ENCODE data around the gene ANKRD50. TPM values are rescaled to one million over a fixed set of nuclear protein-coding genes. Genes with fewer than 3 reads are reported as not detected.

Gene ANKRD50
- total and polyA plus RNA-seq, 2 of the 13 experiments (the other 11 are each of a cell fraction or from before 2014, with no cell fraction given), result 2.4 to 4.4 TPM

DNA sequence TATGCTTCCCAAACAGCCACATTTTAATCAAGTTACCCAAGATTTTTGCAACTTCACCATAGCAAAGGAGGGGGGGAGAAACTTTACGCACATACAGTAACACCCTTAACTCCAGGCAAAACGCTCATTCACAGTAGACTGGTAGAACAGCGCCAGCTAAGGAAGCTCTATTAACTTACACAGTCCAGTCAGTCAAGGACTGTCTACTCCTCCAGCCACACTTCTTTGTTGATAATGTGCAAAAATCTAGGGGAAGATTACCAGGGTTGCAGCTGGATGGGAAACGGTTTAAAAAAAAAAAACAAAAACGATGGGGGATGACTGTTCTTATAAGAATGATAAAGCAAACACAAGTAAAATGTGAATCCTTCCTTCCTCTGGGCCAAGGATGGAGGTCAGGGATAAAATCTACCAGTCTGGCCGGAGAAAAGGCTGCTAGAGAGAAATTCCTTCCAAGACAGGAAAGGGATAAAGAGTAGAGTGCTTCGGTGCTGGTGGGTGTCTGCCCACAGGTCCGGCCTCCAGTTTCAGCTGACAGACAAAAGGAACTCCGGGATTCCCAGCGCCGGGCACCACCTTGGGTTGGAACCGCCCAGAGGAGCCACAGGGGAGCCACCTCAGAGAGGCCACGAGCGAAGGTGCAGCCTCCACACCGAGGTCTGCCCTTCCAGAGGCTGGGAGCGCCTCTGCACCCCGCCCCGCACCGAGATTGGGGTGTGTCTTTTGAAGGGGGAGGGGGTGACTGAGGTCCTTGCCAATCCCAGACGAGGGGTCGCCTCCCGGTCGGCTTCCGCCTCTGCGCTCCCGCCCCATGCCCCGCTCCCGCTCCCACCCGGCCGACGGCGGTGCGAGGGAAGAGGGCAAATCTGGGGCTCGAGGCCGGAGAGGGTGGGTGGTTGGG lies 811 bp downstream of the ANKRD50 start (continued):
- TF ChIP-seq ZKSCAN5 (CRISPR knock-in tag; IDR thresholded peaks at IDR 0.05) (no peak), ZNF468 (CRISPR knock-in tag; IDR thresholded peaks at IDR 0.05) (no peak), ZNF350 (CRISPR knock-in tag; IDR thresholded peaks at IDR 0.05; ENCODE audit: borderline replicate concordance, low read depth) (0 out of 2 replicates have a peak, but pooled peaks have one; percentile 45), ZNF138 (CRISPR knock-in tag; IDR thresholded peaks at IDR 0.05; ENCODE audit: low read depth) (no peak), DNMT3B (CRISPR knock-in tag; conservative IDR thresholded peaks at IDR 0.05) (no peak), EEA1 (CRISPR knock-in tag; IDR thresholded peaks at IDR 0.05; ENCODE audit: borderline replicate concordance) (no peak), ZNF558 (CRISPR knock-in tag; IDR thresholded peaks at IDR 0.05; ENCODE audit: borderline replicate concordance) (no peak), ZNF75D (CRISPR knock-in tag; IDR thresholded peaks at IDR 0.05; ENCODE audit: borderline replicate concordance) (no peak), YEATS4 (CRISPR knock-in tag; IDR thresholded peaks at IDR 0.05; ENCODE audit: borderline replicate concordance) (no peak), ZNF841 (CRISPR knock-in tag; IDR thresholded peaks at IDR 0.05; ENCODE audit: borderline replicate concordance) (no peak), BRCA1 (CRISPR knock-in tag; IDR thresholded peaks at IDR 0.05) (no peak), TOE1 (CRISPR knock-in tag; IDR thresholded peaks at IDR 0.05) (no peak), ZNF382 (CRISPR knock-in tag; IDR thresholded peaks at IDR 0.05; ENCODE audit: borderline replicate concordance) (no peak), REXO4 (CRISPR knock-in tag; IDR thresholded peaks at IDR 0.05; ENCODE audit: borderline replicate concordance) (no peak), ZNF333 (CRISPR knock-in tag; IDR thresholded peaks at IDR 0.05; ENCODE audit: borderline replicate concordance) (0 out of 2 replicates have a peak, but pooled peaks have one; percentile 27), TCF7 (IDR thresholded peaks at IDR 0.05; ENCODE audit: low read depth) (no peak), ZNF263 (CRISPR knock-in tag; IDR thresholded peaks at IDR 0.05) (no peak)
- TF ChIP-seq, protein P1, sequence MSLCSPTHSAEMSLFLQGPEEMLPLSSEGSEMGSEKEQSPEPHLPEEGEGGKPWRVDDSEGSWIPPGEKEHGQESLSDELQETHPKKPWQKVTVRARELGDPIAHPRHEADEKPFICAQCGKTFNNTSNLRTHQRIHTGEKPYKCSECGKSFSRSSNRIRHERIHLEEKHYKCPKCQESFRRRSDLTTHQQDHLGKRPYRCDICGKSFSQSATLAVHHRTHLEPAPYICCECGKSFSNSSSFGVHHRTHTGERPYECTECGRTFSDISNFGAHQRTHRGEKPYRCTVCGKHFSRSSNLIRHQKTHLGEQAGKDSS (CRISPR knock-in tag; IDR thresholded peaks at IDR 0.05; ENCODE audit: borderline replicate concordance, low read depth), result no peak
- TF ChIP-seq, protein P2, sequence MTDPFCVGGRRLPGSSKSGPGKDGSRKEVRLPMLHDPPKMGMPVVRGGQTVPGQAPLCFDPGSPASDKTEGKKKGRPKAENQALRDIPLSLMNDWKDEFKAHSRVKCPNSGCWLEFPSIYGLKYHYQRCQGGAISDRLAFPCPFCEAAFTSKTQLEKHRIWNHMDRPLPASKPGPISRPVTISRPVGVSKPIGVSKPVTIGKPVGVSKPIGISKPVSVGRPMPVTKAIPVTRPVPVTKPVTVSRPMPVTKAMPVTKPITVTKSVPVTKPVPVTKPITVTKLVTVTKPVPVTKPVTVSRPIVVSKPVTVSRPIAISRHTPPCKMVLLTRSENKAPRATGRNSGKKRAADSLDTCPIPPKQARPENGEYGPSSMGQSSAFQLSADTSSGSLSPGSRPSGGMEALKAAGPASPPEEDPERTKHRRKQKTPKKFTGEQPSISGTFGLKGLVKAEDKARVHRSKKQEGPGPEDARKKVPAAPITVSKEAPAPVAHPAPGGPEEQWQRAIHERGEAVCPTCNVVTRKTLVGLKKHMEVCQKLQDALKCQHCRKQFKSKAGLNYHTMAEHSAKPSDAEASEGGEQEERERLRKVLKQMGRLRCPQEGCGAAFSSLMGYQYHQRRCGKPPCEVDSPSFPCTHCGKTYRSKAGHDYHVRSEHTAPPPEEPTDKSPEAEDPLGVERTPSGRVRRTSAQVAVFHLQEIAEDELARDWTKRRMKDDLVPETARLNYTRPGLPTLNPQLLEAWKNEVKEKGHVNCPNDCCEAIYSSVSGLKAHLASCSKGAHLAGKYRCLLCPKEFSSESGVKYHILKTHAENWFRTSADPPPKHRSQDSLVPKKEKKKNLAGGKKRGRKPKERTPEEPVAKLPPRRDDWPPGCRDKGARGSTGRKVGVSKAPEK (CRISPR knock-in tag; IDR thresholded peaks at IDR 0.05; ENCODE audit: borderline replicate concordance), result no peak
- TF ChIP-seq, protein P3, sequence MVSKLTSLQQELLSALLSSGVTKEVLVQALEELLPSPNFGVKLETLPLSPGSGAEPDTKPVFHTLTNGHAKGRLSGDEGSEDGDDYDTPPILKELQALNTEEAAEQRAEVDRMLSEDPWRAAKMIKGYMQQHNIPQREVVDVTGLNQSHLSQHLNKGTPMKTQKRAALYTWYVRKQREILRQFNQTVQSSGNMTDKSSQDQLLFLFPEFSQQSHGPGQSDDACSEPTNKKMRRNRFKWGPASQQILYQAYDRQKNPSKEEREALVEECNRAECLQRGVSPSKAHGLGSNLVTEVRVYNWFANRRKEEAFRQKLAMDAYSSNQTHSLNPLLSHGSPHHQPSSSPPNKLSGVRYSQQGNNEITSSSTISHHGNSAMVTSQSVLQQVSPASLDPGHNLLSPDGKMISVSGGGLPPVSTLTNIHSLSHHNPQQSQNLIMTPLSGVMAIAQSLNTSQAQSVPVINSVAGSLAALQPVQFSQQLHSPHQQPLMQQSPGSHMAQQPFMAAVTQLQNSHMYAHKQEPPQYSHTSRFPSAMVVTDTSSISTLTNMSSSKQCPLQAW (CRISPR knock-in tag; IDR thresholded peaks at IDR 0.05), result no peak; the same call in 1 of the 2 replicates
- TF ChIP-seq, protein P4, sequence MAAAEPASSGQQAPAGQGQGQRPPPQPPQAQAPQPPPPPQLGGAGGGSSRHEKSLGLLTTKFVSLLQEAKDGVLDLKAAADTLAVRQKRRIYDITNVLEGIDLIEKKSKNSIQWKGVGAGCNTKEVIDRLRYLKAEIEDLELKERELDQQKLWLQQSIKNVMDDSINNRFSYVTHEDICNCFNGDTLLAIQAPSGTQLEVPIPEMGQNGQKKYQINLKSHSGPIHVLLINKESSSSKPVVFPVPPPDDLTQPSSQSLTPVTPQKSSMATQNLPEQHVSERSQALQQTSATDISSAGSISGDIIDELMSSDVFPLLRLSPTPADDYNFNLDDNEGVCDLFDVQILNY (CRISPR knock-in tag; conservative IDR thresholded peaks at IDR 0.05), result no peak
